ENCODE data around the gene PCDHGC4. TPM values are rescaled to one million over a fixed set of nuclear protein-coding genes. Genes with fewer than 3 reads are reported as not detected.
A peak's percentile ranks its signal among the peaks of the same experiment; 100 is the strongest.

Gene PCDHGC4
- total RNA-seq, 1 donor from 2014 or later = 0.40 TPM

GRCh38 chr5:141512390-141512910 is 27.6 kb downstream of the PCDHGC4 start:
- no peak for DNase-seq (ENCODE audit: low read depth, low spot score)

DNA sequence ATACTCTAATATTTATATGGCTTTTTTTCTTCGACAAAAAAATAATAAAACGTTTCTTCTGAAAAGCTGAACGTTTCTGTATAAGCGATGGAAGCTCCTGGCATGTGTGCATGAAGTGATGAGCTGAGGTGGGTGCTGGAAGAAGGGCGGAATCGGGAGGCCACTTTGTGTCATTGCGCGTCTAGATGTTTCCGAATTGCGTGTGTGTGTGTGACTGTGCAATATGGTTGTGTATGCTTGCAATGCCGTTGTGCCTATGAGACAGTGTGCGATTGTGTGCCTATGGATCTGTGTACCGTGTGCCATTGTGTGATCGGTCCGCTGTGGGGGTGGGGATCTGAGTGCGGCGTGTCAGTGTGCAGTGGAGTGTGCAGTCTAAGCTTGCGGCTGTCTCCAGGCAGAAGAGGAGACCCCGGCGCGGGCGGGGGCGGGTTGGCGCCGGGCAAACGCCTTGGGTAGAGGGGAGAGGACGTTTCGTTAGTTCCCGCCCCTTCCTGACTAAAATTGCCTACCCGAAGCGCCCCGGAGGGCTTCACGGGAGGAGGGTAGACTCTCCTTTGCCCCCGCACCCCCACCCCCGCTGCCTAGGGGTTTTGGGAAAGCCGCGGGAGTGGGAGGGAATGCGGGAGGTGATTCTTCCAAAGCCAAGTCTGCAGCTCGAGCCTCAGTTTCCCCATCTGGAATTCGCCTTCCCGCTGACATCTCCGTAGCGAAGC is 28.2 kb downstream of the PCDHGC4 start:
- DNase-seq (ENCODE audit: low read depth, low spot score) = no peak

GRCh38 chr5:141513627-141514329 is 28.9 kb downstream of the PCDHGC4 start:
- no peak for DNase-seq (ENCODE audit: low read depth, low spot score)

DNA sequence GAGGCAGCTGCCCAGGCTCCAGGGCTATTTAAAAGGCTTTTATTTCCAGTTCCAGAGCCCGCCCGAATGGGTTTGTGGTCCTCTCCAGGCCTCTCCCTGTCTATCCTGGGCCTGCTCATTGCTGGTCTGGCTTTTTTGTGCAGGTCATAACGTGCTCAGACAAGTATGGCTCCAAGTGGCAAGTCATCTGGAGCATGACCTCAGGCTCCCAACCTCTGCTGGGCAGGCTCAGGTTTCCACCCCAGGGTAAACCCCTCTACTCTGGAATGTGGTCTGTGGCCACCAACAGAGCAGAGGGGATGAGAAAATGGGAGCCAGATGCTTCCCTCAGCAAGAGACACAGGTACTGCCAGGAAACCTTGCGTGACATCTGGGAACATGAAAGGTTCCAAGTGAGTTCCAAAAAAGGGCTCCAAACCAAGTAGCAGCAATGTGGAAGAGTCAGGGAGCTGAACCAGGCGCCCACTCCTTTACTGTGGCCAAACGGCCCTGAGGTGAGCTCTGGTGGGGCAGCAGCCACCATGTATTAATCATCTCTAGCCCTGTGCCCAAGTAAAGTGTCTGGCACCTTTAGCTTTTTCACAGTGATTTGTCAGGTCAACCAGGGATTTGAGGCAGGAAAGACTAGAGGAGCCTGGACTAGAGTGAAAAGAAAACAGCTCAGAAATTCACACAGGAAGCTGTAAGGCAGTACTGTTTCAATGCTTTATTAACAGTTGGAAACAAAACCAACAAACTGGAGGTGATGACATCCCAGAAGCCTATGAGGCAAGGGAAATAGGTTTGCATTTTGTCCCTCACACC is 29.7 kb downstream of the PCDHGC4 start:
- no peak for DNase-seq (ENCODE audit: low read depth, low spot score)

DNA sequence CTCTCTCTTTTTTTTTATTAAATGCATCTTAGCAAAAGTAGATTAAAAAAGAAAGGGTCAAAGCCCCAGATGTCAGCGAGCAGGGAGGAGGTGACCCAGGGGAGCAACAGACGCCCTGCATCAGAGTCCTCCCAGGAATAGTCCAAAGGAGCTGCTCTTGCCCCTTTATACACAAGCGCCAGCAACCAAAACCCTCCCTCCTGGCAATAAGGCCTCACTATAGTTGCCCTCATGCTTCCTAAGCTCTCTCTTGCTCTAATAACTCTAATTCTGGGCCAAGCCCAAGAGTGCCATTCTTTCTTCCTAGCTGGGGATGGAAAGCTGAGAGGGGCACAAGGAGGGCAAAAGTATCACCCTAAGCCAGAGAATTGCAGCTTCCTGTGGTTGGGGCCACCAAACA is 30.3 kb downstream of the PCDHGC4 start:
- no peak for DNase-seq (ENCODE audit: low read depth, low spot score)

DNA sequence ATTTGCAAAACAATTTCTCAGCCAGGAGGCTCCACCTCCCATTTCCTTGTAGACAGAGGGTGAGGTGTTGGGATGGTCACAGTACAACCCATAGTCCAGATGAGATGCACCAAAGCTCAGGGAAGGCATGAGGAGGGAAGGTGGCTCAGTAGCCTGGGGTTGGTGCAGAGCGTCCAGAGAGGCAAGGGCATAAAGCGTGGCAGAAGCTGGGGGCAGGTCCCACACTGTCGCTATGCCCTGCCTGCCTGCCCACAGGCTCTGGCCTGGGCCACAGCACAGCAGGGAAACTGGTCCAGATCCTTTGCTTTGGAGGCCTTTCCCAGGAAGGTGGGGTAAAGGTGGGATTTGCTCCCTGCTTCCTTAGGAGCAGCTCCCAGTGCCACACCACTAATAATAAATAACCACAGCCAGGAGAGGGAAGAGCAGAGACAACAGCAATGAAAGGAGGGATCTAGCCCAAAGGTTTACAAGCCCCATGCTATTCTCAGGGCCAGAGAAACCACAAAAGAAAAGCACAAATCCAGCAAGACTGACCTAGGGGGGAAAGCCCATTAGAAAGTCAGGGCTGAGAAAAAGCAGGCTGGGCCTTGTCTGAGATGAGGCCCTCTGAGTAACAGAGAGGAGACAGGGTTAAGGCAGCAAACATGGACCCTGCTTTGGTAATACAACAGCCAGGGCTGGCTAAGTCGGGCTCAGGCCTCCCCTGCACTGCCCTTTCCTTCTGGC is 31.3 kb downstream of the PCDHGC4 start:
- no peak for DNase-seq (ENCODE audit: low read depth, low spot score)

GRCh38 chr5:141516672-141517025 is 31.8 kb downstream of the PCDHGC4 start:
- DNase-seq (ENCODE audit: low read depth, low spot score) = no peak

- DNase-seq (ENCODE audit: low read depth, low spot score) = no peak
These were observed 32.5 kb downstream of the PCDHGC4 start for GRCh38 chr5:141517312-141517711.

DNA sequence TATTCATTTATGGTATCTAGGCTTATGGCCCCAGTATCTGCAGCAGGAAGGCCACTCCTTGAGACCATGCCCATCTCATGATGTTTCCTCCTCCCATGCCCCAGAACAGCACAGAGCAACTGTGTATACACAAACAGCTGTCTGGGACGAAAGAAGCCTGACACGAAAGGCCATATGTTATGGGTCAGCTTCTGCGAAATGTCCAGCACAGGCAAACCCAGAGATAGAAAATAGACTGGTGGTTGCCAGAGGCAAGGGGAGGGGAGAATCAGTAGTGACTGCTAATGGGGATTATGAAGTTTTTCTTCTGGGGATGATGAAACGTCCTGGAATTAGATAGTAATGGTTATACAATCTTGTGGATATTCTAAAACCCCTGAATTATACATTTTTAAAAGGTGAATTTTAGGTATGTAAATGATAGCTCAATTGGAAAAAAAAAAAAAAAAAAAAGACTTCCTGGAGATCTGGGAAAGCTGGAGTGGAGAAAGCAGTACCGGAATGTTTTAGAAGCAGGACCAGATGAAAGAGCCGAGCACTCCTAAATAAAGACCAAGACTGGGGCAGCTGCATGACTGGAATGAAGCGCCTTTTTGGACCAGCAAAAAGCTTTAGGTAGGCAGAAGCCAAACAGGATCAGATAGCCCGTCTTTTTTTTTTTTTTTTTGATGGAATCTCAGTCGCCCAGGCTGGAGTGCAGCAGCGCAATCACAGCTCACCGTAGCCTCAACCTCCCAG is 33.2 kb downstream of the PCDHGC4 start:
- DNase-seq (ENCODE audit: low read depth, low spot score) = no peak

GRCh38 chr5:141518618-141519015 is 33.8 kb downstream of the PCDHGC4 start:
- DNase-seq (ENCODE audit: low read depth, low spot score) = no peak

DNA sequence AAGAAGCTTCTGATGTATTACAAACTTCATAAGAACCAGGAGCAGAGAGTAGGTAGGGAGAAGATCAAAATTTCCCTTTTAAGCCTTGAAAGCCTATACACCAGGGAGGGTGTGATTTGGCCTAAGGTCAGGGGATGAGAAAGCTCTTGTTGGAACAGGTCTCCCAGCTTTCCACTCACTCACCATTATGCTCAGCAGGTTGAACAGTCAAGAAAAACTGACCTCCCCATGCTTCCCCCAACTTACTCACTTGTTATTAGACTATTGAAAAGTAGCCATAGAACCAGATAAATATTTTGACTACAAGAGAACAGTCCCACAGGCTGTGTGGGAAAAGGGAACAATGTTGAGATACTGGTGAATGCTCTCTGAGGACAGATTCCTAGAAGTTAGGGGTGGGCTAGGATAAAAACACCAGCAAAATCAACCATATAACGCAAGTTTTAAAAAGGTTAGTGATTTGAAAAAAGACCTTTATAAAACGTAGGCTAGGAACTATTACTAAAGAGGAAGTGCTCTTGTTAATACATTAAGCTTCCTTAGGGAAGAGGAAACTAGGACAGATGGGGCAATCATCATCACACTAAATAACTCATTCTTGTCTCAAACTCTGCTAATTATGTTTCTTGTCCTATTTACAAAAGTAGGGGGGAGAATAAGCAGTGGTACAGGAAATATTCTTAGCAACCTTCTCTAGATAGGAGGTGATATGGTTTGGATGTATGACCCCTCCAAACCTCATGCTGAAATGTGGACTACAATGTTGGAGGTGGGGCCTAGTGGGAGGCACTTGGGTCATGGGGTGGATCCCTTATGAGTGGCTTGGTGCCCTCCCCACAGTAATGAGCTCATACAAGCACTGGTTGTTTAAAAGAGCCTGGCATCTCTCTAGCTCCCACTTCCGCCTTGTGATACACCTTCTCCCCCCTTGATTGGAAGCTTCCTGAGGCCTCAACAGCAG is 35.1 kb downstream of the PCDHGC4 start:
- DNase-seq (ENCODE audit: low read depth, low spot score) = no peak

DNA sequence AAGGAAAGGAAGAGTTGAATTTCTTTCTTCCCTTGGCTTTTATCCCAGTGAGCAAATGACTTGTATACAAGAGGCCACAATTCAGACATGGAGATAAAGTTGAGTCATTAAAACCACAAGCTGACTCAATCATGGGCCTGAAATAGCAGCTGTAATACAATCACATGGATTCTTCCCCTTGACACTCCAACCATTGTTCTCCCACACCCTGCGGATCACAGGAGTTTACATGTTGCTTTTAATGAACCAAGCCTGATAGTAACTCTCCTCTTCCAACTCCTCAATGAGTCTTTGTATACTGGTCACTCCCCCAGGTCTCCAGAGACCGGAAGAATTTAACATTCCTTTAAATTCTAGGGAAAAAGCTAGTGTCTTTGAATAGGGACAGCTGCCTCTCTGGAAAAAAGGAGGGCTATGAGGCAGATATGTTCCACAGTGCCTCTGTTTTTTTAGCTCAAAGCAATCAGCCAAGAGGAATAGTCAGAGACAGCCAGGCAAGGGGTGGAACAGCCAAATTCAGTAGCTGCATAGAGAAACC is 36.5 kb downstream of the PCDHGC4 start:
- peak; percentile 95 for DNase-seq (ENCODE audit: low read depth, low spot score)

DNA sequence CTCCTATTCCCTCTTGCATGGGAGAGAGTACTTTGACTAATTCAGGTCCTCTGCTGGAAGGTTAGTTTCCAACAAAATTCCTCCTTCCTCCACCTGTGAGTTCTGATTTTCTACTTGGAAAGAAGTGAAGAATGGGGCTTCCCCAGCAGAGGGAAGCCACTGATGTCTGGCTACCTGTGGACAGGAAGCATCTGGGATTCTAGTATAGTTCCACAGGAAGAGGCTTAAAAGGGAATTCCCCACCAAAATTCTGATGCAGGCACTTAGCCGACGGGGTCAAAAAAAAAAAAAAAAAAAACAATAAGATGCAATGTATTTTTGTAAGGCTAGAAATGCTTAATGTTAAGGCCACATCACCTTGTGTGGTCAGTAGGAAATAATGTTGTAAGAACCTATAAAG is 37.5 kb downstream of the PCDHGC4 start:
- no peak for DNase-seq (ENCODE audit: low read depth, low spot score)

- DNase-seq (ENCODE audit: low read depth, low spot score) = no peak
These were observed 39.2 kb downstream of the PCDHGC4 start for GRCh38 chr5:141523991-141524390.

DNA sequence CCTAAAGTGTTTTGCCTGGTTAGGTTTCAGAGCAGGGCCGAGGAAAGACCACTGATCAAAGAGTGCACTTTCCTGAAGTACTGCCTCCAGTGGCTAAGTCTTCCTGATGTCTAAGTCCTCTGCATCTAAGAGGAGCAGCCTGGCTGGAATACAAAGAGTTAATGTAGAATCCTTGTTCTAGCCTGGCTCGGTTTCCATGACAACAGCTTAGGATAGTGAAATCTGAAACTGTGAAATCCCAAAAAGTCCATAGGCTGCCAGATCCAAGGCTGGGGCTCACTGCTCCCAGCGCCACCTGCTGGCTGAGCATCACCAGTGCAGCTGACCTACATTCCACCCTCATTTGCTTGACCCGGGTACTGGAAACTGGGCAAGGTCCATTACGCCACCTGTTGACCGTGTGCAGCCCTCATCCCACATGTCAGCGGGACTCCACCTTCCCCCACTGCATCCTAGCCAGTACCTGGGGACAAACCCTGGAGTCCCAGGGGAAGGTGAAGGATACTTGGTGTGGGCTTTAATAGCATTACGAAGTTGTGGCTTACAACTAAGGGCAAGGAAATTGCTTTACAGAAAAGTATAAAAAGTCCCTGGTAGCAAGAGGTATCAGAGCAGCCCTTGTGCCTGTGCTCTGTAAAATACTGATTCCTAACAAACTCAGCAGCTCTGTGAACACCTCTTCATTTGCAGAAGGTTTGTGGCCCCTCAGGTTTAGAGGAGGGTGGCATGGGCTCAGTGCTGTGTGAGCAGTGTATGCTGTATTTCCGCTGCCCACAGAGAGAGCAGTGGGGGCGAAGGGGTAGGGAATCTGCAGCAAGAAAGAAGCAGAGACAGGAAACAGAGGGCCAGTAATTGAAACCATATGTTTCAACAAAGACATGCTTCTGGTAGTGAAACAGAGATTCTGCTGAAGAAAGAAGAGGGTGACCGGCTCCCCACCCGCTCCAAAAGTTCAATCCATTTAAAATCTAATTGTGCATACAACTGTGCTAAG is 40.1 kb downstream of the PCDHGC4 start:
- peak; percentile 73 for DNase-seq (ENCODE audit: low read depth, low spot score)

GRCh38 chr5:141525653-141526052 is 40.8 kb downstream of the PCDHGC4 start:
- DNase-seq (ENCODE audit: low read depth, low spot score) = no peak

- DNase-seq (ENCODE audit: low read depth, low spot score) = no peak
These were observed 42.6 kb downstream of the PCDHGC4 start for GRCh38 chr5:141527426-141527825.

All from pulmonary artery endothelial cell (primary cell).